HUDEP-2 (cell line): ENCODE measurements around the gene GRK6.
A peak's percentile ranks its signal among the peaks of the same experiment; 100 is the strongest.
"Not testable (repeated sequence)": the region's sequence is repeated elsewhere in the genome, so short reads cannot be mapped to it uniquely, and the experiment has no call there.

Experiments
- DNase-seq, 76 experiments: peaks; one replicate each; lab custom pipeline; 2025; ENCODE audit not compliant: unreplicated experiment in 76 of 76; lab: John Stamatoyannopoulos, UW

Gene GRK6

DNA sequence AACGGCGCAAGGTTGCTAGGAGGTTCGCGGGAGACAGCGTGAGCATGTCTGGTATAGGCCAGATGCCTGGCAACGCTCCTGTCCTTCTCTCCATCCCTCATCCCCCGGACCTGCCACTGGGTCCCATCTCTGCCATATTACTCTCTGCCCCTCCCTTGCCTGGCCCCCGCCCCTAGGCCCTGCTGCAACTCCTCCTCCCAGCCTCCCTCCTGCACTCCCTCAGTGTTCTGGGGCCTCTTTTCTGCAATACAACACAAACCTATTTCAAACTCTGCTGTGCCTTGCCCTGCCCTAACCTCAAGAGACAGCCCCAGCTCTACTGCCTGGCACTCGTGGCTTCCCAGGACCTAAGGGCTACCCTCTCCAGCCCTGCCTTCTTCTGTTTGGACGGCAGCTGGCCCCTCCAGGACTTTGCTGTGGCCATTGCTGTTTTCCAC lies 55.9 kb downstream of the GRK6 start:
- DNase-seq = no peak

DNA sequence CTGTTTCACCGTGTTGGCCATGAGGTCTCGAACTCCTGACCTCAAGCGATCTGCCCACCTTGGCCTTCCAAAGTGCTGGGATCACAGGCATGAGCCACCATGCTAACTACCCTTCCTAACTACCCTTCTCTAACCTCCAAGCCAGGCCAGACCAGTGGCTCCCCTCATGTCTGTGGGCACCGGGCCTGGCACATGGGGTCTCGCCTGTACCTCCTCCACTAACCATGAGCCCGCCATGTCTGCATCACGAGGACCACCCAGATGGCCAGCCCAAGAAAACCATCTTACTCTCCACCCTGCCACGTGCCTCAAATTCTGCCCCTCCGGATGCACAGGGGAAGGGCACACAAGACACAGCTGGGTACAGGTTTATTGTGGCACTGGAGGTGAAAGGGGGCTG lies 56.6 kb downstream of the GRK6 start:
- DNase-seq = no peak

DNA sequence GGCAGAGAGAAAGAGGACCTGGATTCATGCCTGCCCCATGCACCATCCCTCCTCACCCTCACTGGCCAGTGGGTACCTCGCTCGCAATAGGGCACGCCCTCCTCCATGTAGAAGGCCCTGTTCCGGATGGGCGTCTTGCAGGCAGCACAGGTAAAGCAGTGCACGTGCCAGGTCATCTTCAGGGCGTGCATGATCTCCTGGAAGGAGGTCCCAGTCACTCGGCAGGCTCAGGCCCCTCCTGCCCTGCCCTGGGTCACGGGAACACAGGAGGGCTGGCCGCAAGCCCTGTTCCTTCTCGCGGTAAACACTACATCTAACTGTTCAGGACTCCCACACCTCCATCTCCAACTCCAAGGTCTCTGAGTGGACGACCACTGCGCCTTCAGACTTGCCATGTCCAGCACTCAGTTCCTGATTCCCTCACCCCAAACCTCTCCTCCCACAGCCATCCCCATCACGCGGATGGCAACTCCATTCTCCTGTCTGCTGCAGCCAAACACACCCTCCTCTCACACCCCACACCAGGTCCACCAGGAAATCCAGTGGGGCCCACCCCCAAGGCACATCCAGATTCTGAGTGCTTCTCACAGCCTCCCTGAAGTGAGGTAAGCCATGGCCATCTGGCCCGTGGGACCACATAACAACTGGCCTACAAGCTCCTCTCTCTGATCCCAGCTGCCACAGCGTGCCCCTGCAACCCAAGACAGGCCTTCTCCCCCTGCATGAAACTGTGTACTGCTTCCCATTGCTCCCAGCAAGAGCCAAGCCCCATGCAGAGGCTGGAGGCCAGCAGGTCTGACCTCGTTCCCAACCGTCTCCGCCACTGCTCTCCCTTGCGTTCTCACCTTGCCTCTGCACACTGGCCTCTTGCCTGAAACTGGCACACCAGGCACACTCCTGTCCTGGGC lies 57.8 kb downstream of the GRK6 start:
- DNase-seq = no peak

DNA sequence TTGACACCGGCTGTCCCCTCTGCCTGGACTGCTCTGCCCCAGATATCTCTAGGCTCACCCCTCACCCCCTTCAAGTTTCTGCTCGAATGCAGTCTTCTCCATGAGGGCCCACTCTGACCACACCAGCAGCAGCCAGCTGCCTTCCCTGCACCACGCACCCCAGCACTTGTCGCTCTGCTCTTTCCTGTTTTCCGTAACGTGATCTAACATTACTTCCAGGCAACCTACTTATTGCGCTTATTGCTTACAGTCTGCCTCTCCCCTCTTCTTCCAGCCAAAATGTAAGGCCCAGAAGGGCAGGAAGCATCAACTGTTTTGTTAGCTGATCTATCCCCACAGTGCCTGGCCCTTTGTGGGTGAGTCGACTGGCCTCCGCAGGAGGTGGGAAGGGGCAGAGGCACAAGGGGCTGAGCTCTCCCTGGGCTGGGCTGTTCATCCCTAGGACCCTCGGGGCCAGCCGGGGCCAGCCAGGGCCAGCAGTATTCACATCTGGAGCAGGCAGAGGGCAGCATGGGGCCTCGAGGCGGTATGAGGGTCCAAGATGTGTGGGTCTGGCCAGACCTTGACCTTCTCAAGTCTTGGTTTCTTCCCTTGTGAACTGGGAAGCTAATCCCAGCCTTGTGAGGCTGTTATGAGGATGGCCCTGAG lies 58.5 kb downstream of the GRK6 start:
- no peak for DNase-seq

DNA sequence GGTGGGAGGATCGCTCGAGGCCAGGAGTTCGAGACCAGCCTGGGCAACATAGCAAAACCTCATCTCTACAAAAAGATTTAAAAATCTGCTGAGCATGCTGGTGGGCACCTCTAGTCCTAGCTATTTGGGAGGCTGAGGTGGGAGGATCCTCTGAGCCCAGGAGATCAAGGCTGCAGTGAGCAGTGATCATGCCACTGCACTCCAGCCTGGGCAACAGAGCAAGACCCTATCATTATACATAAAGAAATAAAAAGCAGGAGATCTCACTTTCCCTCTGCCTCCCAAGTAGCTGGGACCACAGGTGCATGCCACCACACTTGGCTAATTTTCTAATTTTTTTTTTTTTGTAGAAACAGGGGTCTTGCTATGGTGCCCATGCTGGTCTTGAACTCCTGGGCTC lies 59.3 kb downstream of the GRK6 start:
- not testable (repeated sequence) for DNase-seq

DNA sequence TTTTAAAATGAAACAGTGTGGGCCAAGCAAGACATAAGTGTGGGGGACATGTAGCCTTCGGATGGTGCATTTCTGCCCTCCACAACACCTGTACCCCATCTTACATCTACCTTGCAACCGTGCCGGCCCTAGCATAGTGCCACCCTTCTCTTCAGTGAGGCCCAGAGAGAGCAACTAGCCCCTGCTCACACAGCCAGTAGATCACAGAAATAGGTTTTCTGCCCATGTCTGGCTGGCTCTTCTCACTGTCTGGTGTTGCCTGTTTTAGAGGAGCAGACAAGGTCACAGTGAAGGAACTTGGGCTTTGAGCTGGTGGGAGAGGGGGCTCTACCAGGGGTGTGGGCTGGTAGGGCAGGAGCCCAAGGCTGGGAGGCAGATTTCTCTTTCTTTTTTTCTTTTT lies 59.8 kb downstream of the GRK6 start:
- DNase-seq = no peak

DNA sequence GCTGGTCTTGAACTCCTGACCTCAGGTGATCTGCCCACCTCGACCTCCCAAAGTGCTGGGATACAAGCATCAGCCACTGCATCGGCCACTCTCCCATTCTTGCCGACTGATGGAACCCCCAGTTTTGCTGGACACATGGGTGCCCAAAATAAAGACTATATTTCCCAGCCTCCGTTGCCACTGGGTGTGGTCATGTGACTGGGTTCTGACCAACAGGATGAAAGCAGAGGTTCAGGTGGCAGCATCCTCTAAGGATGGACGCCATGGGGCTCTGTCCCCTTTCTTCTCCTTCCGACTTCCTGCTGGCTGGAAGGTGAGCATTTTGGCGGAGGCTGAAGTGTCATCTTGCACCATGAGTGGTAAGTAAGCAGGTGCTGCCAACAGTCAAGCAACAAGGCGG lies 60.7 kb downstream of the GRK6 start:
- no peak for DNase-seq

DNA sequence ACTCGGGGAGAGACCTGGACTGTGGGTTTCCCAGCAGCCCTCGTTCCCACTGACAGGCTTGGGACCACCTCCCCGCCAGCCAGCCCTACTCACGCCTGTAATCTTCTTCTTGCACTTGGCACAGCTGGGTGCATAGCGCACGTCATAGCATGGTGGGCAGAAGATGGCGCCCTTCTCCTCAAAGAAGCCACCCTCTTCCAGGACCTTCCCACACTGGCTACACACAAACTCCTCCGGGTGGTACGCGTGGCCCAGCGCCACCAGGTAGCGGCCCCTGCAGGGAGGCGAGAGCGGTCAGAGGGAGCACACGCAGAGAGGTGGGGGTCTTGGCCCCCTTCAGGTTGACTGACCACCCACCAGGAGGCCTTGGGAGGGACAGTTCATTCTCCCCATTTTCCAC lies 61.5 kb downstream of the GRK6 start:
- DNase-seq = no peak

DNA sequence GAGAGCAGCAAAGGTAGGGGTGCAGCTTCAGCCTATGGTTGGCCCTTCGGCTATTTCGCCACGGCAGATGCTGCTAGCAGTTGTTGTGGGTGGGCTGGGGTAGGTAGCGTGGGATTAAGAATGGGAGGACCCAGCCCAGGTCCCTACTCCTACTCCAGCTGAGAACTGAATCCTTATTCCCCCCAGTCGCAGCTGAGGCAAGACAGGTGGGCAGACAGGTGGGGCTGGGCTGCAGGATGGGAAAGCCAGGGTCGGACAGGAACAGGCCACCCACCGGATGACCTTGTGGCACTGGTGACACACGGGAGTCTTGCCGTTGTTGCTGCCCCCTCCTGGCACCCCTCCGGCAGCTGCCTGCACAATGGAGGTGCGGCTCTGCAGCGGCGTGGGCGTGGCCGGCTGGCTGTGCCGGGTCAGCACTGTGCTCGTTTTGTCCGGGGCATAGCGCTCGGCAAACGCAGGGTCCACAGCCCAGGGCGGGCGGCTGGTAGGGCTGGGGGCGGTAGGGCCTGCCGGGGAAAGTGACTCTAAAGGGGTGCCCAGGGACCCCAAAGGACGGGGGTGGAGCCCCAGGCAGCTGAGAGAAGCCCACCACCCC lies 62.7 kb downstream of the GRK6 start:
- peak in 5 of 76 experiments; percentile 12 to 38 (median 19) for DNase-seq

DNA sequence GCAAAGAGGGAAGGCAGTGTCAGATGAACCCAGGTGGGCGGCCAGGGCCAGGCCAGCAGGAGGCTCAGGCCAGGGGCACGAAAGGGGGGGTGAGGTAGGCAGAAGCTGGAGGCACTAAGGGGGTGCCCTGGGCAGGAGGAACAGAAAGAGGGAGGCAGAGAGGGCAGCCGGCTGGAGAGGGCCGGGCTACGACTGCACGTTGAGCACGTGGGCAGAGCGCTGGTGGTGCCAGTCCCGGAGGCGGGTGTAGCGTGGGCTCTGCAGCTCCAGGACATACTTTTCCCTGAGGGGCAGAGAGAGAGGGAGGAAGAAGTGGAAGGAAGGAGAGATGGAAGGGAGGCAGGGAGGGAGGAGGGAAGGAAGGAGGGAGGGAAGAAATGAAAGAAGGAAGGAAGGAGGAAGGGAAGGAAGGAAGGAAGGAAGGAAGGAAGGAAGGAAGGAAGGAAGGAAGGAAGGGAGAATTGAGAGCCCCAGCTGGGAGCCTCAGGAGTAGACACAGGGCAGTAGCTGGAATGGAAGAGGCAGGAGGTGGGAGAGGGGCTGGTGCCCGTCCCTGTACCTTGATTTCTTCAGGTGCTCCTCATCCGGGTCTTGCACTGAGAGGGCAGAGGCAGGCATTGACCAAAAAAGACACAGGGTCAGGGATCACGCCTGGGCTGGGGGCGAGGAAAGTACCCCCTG lies 64.0 kb downstream of the GRK6 start:
- DNase-seq = no peak

DNA sequence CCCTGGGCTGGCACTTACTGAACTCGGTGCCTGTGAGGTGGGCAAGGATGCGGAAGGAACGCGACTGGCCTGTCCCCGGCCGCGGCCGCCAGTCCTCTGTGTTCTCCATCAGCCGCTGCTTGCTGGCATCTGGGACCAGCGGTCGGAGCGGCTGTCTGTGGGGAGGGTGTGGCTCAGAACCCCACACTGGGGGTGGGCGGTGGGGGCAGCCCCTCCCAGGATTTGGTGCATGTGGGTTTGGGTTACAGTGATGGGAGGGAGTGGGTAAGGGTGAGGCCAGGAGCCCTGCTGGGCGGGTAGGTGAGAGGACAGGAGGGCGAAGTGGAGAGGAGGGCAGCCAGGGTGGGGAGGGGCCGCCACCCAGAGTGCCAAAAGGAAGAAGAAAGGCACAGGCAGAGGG lies 64.5 kb downstream of the GRK6 start:
- DNase-seq = no peak

DNA sequence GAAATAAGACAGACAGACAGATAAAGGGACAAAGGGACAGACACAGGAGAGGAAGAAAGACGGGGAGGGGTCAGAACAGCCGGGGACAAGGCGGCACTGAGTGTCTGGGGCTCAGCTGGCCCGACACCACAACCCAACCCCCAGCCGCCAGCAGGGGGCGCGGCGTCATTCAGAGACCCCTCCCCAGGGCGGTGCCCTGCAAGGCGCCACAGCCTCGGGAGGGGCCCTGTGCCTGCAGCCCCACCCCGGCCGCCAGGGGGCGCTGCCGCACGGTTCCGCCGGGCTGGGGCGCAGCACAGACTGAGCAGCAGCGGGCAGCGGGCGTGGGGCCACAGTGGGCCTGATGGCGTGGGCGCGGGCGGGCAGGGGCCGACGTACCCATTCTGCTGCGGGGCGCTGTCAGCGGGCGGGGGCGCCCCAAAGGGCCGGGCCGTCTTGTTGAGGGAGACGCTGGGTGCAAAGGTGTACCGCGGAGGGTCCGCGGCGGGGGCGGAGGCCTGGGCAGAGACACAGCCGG lies 65.0 kb downstream of the GRK6 start:
- DNase-seq = peak in 58 of 76 experiments; percentile 6 to 74 (median 44)

DNA sequence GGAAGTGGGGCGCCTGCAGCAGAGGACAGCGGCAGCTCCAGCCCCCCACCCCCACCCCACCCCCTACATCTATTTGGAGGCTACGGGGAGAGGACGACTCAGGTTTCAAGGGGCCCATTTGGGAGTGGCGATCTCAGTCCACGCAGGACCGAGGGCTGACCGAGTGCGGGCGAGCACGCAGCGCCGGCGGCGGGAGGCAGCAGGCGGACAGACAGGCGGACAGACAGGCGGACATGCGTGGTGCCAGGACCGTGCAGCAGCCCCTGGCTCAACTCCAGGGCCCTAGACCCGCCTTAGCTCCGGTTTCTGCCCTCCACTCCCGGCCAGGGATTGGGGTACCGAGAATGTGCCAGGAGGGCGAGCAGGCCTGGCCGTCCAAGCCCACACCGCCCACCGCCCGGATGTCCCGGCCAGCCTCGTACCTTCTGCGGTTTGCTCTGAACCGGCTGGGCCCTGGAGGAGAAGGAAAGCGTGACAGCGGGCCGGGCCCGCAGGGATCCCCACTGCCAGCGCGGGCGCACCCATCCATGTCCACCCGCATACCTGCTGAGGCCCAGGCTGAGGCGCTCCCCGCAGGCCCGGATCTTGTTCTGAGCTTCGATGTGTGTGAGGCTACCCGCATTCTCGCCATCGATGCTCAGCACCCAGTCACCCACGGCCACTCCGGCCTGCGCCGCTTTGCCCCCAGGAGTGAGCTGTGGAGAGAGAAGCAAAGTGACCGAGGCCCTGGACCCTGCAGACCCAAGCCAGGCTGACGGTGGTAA lies 65.7 kb downstream of the GRK6 start:
- DNase-seq = no peak
